Right atrium auricular region (tissue), 2 donors: ENCODE data around the gene HAT1. TPM values are rescaled to one million over a fixed set of nuclear protein-coding genes. Genes with fewer than 3 reads are reported as not detected.

Experiments
- DNase-seq: peaks from one replicate; pipeline ENCODE4 v3.0.0-alpha.2; 2019; ENCODE audit warnings: low spot score
- H3K27ac ChIP-seq, 2 donors: fragments of 200-600 bp; sonication (generic); 1 replicate in 1 of 2; 2 replicates in 1 of 2; pipeline ENCODE4 v1.5.1; 2016 to 2019
- H3K27me3 ChIP-seq, 2 donors: fragments of 200-600 bp; sonication (generic); one replicate each; pipeline versions ENCODE4 v1.5.1 to v1.6.0; 2017 to 2019
- H3K36me3 ChIP-seq: fragments of 200-600 bp; sonication (generic); one replicate; pipeline ENCODE4 v1.5.1; 2016
- H3K4me1 ChIP-seq, 2 donors: fragments of 200-600 bp; sonication (generic); one replicate each; pipeline versions ENCODE4 v1.5.1 to v1.6.0; 2017 to 2019
- H3K4me3 ChIP-seq, 2 donors: fragments of 200-600 bp; sonication (generic); 1 replicate in 1 of 2; 2 replicates in 1 of 2; pipeline ENCODE4 v1.5.1; 2017 to 2019; ENCODE audit warnings: mild to moderate bottlenecking in 1 of 2, moderate library complexity in 1 of 2
- H3K9me3 ChIP-seq, 2 donors: fragments of 200-600 bp; sonication (generic); one replicate each; pipeline ENCODE4 v1.5.1; 2019
- total RNA-seq, 2 donors: library from RNA; depleted of rRNA; stranded (reverse); fragments of >200 nt; gene quantifications; one replicate each; pipeline ENCODE4 v1.1.0, GENCODE V29; 2016
- TF ChIP-seq, protein P1 (sequence below), 2 donors: fragments of 200-600 bp; sonication (generic); IDR thresholded peaks; one replicate each; pipeline ENCODE4 v1.5.1; 2019; ENCODE audit warnings: antibody characterized with exemption in 2 of 2

HAT1 gene
- total RNA-seq, 2 donors from 2014 or later, result 22.8 to 25.8 TPM

DNA sequence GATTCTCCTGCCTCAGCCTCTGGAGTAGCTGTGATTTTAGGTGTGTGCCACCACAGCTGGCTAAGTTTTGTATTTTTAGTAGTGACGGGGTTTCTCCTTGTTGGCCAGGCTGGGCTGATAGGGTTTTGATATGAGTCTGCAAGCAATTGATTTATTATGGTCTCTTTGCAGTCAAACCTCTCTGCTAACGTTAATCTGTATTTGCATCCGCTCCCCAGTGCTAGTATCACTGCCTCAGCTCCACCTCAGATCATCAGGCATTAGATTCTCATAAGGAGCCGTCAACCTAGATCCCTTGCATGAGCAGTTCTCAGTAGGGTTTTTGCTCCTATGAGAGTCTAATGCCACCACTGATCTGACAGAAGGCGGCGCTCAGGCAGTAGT is 19.0 kb downstream of the HAT1 start:
- TF ChIP-seq, protein P1, sequence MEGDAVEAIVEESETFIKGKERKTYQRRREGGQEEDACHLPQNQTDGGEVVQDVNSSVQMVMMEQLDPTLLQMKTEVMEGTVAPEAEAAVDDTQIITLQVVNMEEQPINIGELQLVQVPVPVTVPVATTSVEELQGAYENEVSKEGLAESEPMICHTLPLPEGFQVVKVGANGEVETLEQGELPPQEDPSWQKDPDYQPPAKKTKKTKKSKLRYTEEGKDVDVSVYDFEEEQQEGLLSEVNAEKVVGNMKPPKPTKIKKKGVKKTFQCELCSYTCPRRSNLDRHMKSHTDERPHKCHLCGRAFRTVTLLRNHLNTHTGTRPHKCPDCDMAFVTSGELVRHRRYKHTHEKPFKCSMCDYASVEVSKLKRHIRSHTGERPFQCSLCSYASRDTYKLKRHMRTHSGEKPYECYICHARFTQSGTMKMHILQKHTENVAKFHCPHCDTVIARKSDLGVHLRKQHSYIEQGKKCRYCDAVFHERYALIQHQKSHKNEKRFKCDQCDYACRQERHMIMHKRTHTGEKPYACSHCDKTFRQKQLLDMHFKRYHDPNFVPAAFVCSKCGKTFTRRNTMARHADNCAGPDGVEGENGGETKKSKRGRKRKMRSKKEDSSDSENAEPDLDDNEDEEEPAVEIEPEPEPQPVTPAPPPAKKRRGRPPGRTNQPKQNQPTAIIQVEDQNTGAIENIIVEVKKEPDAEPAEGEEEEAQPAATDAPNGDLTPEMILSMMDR (IDR thresholded peaks at IDR 0.05), result no peak
- Histone ChIP-seq H3K27ac (no peak overlapping the region), H3K4me1 (no peaks in the 10 kb centered on the region), H3K27me3 (no peaks in the 10 kb centered on the region), H3K9me3 (no peaks in the 10 kb centered on the region), H3K4me3 (no peak overlapping the region), H3K36me3 (no peaks in the 10 kb centered on the region)
- no peak for DNase-seq

DNA sequence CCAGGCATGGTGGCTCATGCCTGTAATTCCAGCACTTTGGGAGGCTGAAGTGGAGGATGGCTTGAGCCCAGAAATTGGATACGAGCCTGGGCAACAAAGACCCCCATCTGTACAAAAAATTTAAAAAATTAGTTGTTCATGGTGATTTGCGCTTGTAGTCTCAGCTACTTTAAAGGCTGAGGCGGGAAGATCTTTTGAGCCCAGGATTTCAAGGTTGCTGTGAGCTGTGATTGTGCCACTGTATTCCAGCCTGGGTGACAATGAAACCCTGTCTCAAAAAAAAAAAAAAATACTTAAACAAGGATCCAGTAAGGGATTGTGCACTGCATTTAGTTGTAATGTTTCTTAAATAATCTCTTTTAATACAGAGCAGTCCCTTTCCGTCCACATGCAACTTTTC is 21.6 kb downstream of the HAT1 start:
- Histone ChIP-seq H3K4me1 (no peaks in the 10 kb centered on the region), H3K36me3 (no peaks in the 10 kb centered on the region), H3K4me3 (no peak overlapping the region), H3K27ac (no peak overlapping the region), H3K27me3 (no peaks in the 10 kb centered on the region), H3K9me3 (no peaks in the 10 kb centered on the region)
- no peak for DNase-seq
- TF ChIP-seq, protein P1 (IDR thresholded peaks at IDR 0.05), result no peak

DNA sequence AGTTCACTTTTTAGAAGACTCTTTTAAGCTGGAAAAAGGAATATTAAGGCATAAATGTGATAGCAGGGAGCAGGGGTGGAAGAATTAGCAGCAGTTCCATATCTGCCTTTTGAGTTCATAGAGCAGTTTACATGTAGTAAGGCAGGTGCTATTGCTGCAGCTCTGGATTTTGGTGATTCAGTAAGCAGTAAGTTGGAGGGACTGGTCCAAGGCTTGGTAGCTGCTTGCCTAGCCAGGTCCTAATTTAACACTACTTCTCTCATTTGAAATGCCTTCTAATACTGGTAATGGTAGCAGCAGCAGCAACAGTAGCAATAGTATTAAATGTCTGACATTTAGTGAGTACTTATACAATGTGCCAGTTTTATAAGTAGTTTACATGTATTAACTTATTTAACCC is 30.0 kb downstream of the HAT1 start:
- Histone ChIP-seq H3K4me3 (no peak overlapping the region), H3K27me3 (no peaks in the 10 kb centered on the region), H3K4me1 (no peaks in the 10 kb centered on the region), H3K27ac (no peak overlapping the region), H3K36me3 (no peaks in the 10 kb centered on the region), H3K9me3 (no peaks in the 10 kb centered on the region)
- TF ChIP-seq, protein P1 (IDR thresholded peaks at IDR 0.05), result no peak
- DNase-seq, result no peak

DNA sequence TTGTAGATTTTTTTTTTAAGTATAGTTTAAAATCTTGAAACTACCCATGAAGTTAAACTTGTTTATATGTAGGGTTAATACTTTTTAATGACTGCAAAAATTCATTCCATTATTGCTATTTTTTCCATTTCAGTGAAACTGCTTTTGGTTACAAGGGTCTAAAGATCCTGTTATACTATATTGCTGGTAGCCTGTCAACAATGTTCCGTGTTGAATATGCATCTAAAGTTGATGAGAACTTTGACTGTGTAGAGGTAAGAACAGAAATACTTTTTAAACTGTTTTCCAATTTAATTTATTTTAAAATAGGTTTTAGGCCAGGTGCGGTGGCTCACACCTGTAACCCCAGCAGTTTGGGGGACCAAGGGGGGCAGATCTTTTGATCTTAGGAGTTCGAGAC is 30.5 kb downstream of the HAT1 start:
- Histone ChIP-seq H3K9me3 (no peaks in the 10 kb centered on the region), H3K27ac (no peak overlapping the region), H3K27me3 (no peaks in the 10 kb centered on the region), H3K4me3 (no peak overlapping the region), H3K36me3 (no peaks in the 10 kb centered on the region), H3K4me1 (no peaks in the 10 kb centered on the region)
- no peak for DNase-seq
- TF ChIP-seq, protein P1 (IDR thresholded peaks at IDR 0.05), result no peak

DNA sequence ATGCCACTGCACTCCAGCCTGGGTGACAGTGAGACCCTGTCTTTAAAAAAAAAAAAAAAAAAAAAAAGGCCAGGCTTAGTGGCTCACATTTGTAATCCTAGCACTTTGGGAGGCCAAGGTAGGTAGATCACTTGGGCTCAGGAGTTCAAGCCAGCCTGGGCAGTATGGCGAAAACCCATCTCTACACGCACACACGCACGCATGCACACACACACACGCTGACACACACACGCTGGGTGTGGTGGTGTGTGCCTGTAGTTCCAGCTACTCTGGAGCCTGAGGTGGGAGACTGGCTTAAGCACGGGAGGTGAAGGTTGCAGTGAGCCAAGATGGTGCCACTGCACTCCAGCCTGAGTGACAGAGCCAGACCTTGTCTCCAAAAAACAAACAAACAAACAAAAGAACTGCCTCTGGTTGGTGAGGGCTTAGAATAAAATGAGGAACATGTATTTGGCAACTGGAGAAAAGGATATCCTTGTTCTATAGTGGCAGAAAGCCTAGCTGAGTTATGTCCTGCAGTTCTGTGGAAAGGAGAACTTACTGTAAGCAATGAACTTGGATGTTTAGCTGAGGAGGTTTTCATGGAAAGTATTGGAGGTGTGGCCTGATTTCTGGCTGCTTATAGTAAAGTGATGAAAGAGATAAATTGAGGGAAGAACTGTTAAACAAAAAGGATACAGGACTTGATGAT is 34.0 kb downstream of the HAT1 start:
- TF ChIP-seq, protein P1 (IDR thresholded peaks at IDR 0.05), result no peak
- no peak overlapping the region for H3K27ac ChIP-seq
- no peaks in the 10 kb centered on the region for H3K36me3 ChIP-seq
- H3K4me3 ChIP-seq, result no peak overlapping the region
- H3K9me3 ChIP-seq, result no peaks in the 10 kb centered on the region
- DNase-seq, result no peak
- H3K4me1 ChIP-seq, result no peaks in the 10 kb centered on the region
- no peaks in the 10 kb centered on the region for H3K27me3 ChIP-seq

DNA sequence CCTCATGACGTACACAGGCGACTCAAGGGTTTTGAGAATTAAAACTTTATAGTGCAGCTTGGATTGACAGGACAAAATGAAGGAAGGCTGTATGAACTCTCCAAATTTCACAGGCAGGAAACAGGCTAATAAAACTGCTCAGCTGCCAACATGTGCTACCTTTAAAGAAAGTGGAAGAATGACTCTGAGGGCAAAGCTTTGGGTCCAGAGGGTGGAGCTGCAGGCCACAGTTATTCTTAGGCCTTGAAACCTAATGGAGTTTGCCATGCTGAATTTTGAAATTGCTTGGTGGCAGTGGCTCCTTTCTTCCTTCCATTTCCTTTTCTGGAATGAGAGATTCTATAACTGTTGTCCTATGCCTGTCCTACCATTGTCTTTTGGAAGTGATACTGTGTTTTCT is 34.8 kb downstream of the HAT1 start:
- no peaks in the 10 kb centered on the region for H3K4me1 ChIP-seq
- H3K27ac ChIP-seq, result no peak overlapping the region
- no peak overlapping the region for H3K4me3 ChIP-seq
- DNase-seq, result no peak
- no peaks in the 10 kb centered on the region for H3K36me3 ChIP-seq
- no peaks in the 10 kb centered on the region for H3K27me3 ChIP-seq
- TF ChIP-seq, protein P1 (IDR thresholded peaks at IDR 0.05), result no peak
- H3K9me3 ChIP-seq, result no peaks in the 10 kb centered on the region
